T-helper 1 cell treated with Interleukin-12 subunit alpha and Interleukin-12 subunit beta and Interleukin-4 antibody, amounts not matched to agents 30 ng/mL and 1 ng/mL, for 36 hours (primary cell): Measurements from ENCODE around the gene MROH7. TPM values are rescaled to one million over a fixed set of nuclear protein-coding genes. Genes with fewer than 3 reads are reported as not detected.

ENCODE experiments used
- intact Hi-C: fragments of 100-400 bp; cut with micrococcal nuclease; formaldehyde crosslinking; loops from one replicate; pipeline ENCODE4 v1.15.1; 2024
- total RNA-seq: library from RNA; stranded (reverse); gene quantifications from 2 replicates; pipeline ENCODE4 v1.2.3, GENCODE V29; 2022

The MROH7 gene
- total RNA-seq, 1 donor from 2014 or later, result 0.39 TPM

GRCh38 chr1:54724771-54725170 is 83.2 kb downstream of the MROH7 start:
- intact Hi-C loops, result no loop called here

- intact Hi-C loops, result no loop called here
Observed at GRCh38 chr1:54728027-54728426, 86.4 kb downstream of the MROH7 start.

- intact Hi-C loops, result no loop called here
Observed at GRCh38 chr1:54736685-54737084, 95.1 kb downstream of the MROH7 start.

GRCh38 chr1:54738244-54738643 is 96.7 kb downstream of the MROH7 start:
- intact Hi-C loops, result no loop called here

DNA sequence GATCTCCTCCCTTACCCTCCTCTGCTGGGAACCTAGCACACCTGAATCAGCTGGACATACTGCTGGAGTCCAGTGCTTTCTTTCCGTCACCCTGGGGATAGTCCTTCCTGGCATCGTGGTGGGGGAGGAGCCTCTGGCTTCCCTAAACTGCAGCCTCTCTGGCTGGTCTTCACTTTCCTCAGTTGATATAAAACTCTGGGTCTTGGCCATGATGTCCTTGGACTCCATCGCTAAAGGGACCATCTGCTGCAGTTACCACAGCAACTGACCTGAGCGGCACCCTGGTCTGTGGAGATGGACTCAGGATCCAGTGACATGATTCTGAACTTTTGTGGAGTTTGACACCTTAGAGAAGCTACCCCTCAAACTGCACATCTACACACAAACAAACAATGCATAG is 99.9 kb downstream of the MROH7 start:
- intact Hi-C loops, result no loop called here

GRCh38 chr1:54742282-54742681 is 100.7 kb downstream of the MROH7 start:
- intact Hi-C loops, result no loop called here

DNA sequence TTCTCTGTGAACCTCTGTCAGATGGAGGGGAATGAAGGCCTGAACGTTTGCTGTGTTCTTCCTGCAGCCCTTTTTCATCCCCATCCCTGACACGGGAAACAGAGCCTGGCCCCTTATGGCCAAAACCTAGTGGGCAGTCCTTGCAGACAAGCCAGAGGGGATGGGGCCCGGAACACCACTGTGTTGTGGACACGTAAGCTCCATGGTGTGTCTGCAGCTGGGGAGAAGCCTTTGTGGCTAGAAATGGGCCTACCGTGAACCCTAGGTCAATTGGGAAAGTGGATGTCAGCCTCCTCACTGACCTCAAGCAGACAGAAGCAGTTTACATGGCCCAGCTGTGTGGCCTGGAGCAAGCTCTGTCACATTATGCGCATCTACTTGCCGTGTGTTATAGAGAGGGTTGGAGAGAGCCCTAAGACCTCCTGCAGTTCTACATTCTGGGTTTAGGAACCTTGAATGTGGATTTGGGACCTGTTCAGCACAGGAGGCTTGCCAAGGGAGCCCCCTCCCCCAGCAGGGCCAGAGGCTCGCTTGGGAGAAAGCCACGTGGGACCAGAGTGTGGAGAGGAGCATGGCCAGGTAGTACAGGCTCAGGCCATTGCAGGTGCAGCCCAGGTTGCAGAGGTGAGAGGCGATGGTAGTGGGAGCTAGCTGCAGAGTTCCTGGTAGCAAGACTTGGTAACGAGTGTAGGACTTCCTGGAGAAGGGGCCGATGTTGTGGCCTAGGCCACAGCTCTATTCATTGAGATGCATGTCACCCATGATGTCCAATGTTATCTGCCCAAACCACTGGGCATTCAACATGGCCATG is 102.0 kb downstream of the MROH7 start:
- intact Hi-C loops, result no loop called here

DNA sequence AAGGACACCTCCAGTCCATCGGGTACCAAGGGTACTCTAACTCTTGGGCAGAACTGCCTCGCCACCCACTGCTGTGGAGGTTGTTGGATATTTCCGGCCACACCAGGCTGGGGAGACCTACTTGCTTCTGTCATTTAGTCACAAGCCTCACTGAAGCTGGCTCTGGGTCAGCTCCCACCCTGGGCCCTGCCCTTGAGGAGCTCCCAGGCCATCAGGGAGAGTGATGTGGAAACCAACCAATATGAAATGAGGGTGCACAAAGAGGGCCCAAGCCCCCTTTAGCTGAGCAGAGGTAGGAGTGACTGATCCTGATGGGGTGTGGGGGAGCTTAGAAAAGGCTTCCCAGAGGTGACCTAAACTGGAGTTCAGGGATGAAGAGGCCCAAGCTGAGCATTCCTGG is 103.1 kb downstream of the MROH7 start:
- intact Hi-C loops, result no loop called here

DNA sequence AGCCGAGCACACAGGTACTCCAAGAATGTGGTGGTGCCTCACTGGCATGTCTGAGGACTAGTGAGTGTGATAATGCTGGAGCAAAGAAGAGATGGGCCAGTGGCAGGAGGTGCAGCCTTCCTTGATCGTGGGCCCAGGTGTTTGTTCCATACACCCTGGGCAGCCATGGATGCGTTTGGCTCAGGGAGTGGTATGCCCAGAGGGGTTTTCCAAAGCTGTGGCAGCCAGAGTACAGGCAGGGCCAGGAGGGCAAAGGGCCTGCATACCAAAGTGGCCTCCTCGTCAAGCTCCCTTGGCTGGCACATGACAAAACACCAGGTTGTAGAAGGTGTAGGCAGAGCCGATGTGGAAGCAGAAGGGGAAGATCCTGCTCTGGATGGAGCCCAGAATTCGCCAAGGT is 103.7 kb downstream of the MROH7 start:
- intact Hi-C loops, result no loop called here

DNA sequence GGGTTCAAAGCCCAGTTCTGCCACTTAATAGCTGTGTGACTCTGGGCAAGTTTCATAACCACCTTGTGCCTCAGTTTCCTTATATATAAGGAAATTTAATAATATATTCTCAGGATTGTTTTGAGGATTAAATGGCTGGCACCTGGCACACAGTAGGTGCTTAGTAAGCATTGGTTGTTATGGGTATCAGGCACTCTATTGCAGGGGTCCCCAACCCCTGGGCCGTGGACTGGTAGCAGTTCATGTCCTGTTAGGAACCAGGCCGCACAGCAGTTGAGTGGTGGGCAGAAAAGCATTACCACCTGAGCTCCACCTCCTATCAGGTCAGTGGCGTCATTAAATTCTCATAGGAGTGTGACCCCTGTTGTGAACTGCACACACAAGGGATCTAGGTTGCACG is 104.3 kb downstream of the MROH7 start:
- intact Hi-C loops, result no loop called here

GRCh38 chr1:54748094-54748835 is 106.7 kb downstream of the MROH7 start:
- intact Hi-C loops, result no loop called here

DNA sequence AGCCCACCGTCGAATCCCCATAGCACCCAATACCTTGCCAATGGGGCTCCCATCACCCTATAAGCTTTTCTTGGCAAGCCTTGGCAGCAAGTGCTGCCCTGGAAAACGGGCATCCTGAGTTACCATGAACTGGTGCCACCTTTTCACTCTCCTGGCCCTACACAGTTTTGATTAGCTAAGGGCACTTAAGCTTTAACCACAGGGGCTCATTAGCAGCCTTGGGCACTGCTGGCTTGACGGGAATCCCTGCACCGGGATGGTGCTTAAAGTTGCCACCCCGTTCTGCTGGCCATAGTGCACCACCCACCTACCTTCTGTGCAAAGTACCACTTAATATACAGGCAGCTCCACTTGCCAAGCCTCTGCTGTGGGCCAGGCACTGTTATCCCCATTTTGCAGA is 109.0 kb downstream of the MROH7 start:
- intact Hi-C loops, result no loop called here

GRCh38 chr1:54751426-54751825 is 109.8 kb downstream of the MROH7 start:
- intact Hi-C loops, result no loop called here

GRCh38 chr1:54754045-54754444 is 112.5 kb downstream of the MROH7 start:
- intact Hi-C loops, result no loop called here

DNA sequence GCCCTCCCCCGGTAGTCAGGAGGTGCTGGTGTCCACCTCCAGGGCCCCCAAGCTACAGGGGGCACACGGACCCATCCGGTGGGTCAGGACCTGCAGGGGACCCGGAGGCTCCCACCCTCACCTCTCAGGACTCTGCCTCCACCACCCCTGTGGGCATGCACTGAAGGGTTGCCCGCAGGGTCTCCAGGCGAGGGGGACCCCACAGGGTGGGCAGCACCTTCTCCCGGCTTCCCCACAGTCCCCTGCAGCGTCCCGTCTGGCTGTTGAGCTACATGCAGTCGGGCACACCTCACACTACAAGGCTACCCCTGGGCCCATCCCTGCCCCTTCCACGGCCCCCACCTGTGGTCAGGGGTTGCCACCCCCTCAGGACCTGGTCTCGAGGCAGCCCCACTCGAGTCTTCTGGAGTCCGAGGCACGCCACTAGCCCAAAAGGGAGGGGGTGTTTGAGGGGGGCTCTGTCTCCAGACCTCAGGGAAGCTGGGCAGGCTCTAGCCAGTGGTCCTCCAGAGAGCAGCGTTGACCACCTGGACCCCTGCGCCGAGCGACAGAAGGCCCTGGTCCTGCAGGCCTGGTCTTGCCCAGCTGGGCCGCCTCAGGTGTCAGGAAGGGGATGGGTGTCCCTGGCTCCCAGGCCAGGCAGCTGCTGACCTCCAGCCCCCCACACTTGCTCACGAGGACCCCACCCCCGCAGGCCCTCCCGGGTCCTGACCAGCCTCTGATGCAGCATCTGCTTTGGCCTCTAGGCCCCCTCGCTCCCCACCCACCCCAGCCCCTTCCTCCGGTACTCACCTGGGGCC is 113.1 kb downstream of the MROH7 start:
- intact Hi-C loops, result no loop called here

DNA sequence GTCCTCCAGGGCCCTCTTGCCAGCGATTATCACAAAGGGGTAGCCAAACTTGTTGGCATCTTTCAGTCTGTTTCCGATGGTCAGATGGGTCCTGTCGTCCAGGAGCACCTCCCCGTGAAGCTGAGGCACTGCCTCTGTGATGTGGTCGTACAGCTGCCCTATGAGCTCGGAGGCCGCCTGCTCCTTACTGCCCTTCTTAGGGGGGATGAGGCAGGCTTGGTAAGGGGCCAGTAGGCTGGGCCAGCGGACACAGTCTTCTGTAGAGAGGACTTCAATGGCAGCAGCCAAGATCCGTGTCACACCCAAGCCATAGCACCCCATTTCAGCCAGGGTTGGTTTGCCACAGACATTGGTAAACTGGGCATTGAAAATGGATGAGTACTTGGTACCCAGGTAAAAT is 116.2 kb downstream of the MROH7 start:
- intact Hi-C loops, result no loop called here

DNA sequence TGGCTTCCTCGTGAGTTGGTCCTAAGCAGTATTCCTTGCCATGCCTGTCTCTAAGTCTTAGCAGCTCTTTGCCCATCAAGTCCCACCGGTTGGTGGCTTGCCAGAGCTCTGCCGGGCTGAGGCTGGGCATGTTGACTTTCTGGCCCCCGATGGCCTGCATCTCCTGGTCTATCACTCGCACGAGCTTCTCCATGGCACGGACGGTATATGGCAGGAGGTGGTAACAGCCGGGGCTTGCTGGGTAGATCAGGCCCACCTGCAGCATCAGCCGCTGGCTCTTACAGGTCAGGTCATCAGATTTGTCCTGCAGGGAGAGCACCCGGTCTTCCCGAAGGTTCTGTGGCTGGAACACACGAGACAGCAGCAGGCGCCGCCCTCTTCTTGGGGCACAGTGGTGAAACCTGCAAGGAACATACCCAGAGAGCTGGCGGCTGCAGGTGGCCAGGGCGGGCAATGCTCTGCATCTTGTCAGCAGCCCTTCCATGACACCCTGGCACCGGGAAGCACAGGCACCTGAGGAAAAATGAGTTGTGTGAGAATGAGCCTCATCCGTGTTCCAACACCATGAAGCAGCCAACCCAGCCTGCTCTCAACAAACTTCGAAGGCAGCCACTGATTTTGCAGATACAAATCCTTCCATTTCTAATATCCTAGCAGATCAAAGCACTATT is 117.2 kb downstream of the MROH7 start:
- intact Hi-C loops, result no loop called here
